Activated T-cell treated with anti-CD3 and anti-CD28 coated beads, Interleukin-2, amount 50 U/mL, for 24 hours (primary cell): Measurements from ENCODE around the gene NTRK2.

Source experiments
- DNase-seq: peaks from one replicate; pipeline ENCODE4 v3.0.0-alpha.2; 2020
- H3K27ac Mint-ChIP-seq: 2 replicates; pipeline ENCODE4 v1.8.0; 2020; ENCODE audit warnings: mild to moderate bottlenecking, mixed read lengths
- H3K27me3 Mint-ChIP-seq: 2 replicates; pipeline ENCODE4 v1.8.0; 2020; ENCODE audit warnings: mixed read lengths
- H3K36me3 Mint-ChIP-seq: 2 replicates; pipeline ENCODE4 v1.8.0; 2020; ENCODE audit warnings: low read depth, mixed read lengths
- H3K4me1 Mint-ChIP-seq: 2 replicates; pipeline ENCODE4 v1.8.0; 2020; ENCODE audit warnings: low read depth, mixed read lengths
- H3K4me3 Mint-ChIP-seq: 2 replicates; pipeline ENCODE4 v1.8.0; 2020; ENCODE audit warnings: mild to moderate bottlenecking, moderate library complexity, mixed read lengths
- H3K9me3 Mint-ChIP-seq: 2 replicates; pipeline ENCODE4 v1.8.0; 2020; ENCODE audit warnings: mixed read lengths

NTRK2 gene

DNA sequence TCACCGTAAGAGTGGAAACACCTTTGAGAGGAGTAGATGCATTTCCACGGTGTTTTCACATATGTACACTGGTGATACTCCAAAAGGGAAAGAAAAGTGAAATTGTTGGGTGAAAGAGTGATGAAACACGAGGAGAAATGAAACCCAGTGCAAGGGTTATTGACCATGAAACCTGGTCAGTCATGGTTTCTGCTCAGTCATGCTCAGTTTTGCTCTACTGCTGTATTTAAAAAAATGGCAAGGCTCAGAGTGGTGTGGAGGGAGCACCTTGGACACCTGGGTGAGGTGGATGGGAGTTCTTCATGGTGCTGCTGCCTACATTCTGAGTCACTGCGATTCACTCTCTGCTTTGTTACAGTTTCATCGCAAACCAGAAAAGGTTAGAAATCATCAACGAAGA lies 32.3 kb downstream of the NTRK2 start:
- H3K27me3 Mint-ChIP-seq, result peaks cover 12% of the 10 kb centered on the region
- no peaks in the 10 kb centered on the region for H3K36me3 Mint-ChIP-seq
- H3K4me1 Mint-ChIP-seq, result no peaks in the 10 kb centered on the region
- no peak overlapping the region for H3K4me3 Mint-ChIP-seq
- no peak overlapping the region for H3K27ac Mint-ChIP-seq
- H3K9me3 Mint-ChIP-seq, result no peaks in the 10 kb centered on the region
- DNase-seq, result no peak

DNA sequence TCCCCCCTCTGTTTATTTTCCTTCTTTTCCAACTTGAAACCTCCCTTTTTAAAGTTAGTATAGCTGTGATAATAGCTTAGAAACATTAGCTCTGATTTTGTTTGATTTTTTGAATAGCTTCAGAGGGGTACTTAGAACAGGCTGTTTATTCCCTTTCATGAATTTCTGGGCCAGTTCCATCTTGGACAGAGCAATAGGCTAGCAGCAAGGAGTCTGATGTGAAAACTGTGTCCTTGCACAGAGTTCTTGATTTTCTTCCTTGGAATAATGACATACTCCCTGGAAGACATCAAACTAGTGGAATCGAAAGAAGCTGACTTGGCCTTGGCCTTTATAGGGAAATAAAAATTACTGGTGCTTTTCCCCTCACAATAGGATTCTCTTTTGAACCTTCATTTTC lies 32.9 kb downstream of the NTRK2 start:
- H3K4me1 Mint-ChIP-seq, result no peaks in the 10 kb centered on the region
- no peak for DNase-seq
- no peaks in the 10 kb centered on the region for H3K9me3 Mint-ChIP-seq
- no peaks in the 10 kb centered on the region for H3K36me3 Mint-ChIP-seq
- no peak overlapping the region for H3K27ac Mint-ChIP-seq
- H3K27me3 Mint-ChIP-seq, result peaks cover 10% of the 10 kb centered on the region
- H3K4me3 Mint-ChIP-seq, result no peak overlapping the region

- no peaks in the 10 kb centered on the region for H3K36me3 Mint-ChIP-seq
- H3K4me1 Mint-ChIP-seq, result no peaks in the 10 kb centered on the region
- H3K27ac Mint-ChIP-seq, result no peak overlapping the region
- DNase-seq, result no peak
- H3K27me3 Mint-ChIP-seq, result peaks cover 10% of the 10 kb centered on the region
- H3K9me3 Mint-ChIP-seq, result no peaks in the 10 kb centered on the region
- H3K4me3 Mint-ChIP-seq, result no peak overlapping the region
These were observed 34.3 kb downstream of the NTRK2 start for GRCh38 chr9:84703793-84704192.

- Mint-ChIP-seq H3K4me1 (peaks cover 1% of the 10 kb centered on the region), H3K27ac (no peak overlapping the region), H3K36me3 (no peaks in the 10 kb centered on the region), H3K4me3 (no peak overlapping the region), H3K27me3 (peaks cover 6% of the 10 kb centered on the region), H3K9me3 (no peaks in the 10 kb centered on the region)
- no peak for DNase-seq
These were observed 35.6 kb downstream of the NTRK2 start for GRCh38 chr9:84705128-84705527.

DNA sequence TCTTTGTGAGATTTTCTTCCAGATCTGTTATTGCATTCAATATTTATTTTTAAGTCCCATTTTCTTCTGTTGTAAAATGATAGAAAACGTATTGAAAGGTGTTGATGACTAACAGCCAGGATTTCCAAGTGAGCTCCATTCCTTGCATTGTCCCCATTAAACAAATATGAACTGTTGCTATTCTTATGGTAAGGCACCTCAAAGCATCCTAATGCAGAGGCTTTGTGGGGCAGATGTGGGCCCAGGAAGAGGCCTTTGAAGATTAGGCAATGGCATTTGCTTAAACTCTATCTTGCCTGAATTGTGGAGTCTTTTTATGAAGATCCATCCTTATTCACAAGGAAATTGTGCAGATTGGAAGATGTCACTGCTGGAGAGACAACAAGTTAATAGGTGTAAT lies 38.9 kb downstream of the NTRK2 start:
- H3K27me3 Mint-ChIP-seq, result peaks cover 9% of the 10 kb centered on the region
- no peak overlapping the region for H3K4me3 Mint-ChIP-seq
- peaks cover 1% of the 10 kb centered on the region for H3K4me1 Mint-ChIP-seq
- no peaks in the 10 kb centered on the region for H3K9me3 Mint-ChIP-seq
- no peak for DNase-seq
- no peak overlapping the region for H3K27ac Mint-ChIP-seq
- H3K36me3 Mint-ChIP-seq, result no peaks in the 10 kb centered on the region

- Mint-ChIP-seq H3K9me3 (no peaks in the 10 kb centered on the region), H3K4me3 (no peak overlapping the region), H3K27me3 (peaks cover 9% of the 10 kb centered on the region), H3K36me3 (no peaks in the 10 kb centered on the region), H3K4me1 (peaks cover 1% of the 10 kb centered on the region), H3K27ac (no peak overlapping the region)
- no peak for DNase-seq
These were observed 39.5 kb downstream of the NTRK2 start for GRCh38 chr9:84709056-84709455.

- peaks cover 9% of the 10 kb centered on the region for H3K27me3 Mint-ChIP-seq
- H3K4me3 Mint-ChIP-seq, result no peak overlapping the region
- H3K4me1 Mint-ChIP-seq, result peaks cover 1% of the 10 kb centered on the region
- no peak for DNase-seq
- H3K36me3 Mint-ChIP-seq, result no peaks in the 10 kb centered on the region
- H3K27ac Mint-ChIP-seq, result no peak overlapping the region
- H3K9me3 Mint-ChIP-seq, result no peaks in the 10 kb centered on the region
These were observed 41.3 kb downstream of the NTRK2 start for GRCh38 chr9:84710701-84711397.

DNA sequence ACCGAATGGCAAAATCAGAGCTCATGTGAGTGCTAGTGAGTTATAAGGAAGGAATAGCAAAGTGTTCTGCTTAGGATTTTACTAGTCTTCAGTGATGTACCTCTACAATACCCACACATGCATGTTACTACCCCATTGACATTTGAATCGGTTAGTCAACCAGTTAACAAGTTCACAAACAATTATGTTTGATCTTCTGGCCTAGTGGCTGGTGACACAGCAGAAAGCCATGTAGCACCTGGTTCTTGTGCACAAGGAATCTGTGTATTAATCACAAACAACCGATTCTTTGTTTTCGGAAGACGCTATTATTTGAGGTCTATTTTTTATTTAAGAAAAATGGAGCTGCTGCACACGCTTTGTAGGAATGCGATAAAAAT lies 41.9 kb downstream of the NTRK2 start:
- H3K27ac Mint-ChIP-seq, result no peak overlapping the region
- H3K4me3 Mint-ChIP-seq, result no peak overlapping the region
- H3K36me3 Mint-ChIP-seq, result no peaks in the 10 kb centered on the region
- DNase-seq, result no peak
- no peaks in the 10 kb centered on the region for H3K9me3 Mint-ChIP-seq
- H3K4me1 Mint-ChIP-seq, result peaks cover 1% of the 10 kb centered on the region
- H3K27me3 Mint-ChIP-seq, result peaks cover 5% of the 10 kb centered on the region

- no peak for DNase-seq
- Mint-ChIP-seq H3K36me3 (no peaks in the 10 kb centered on the region), H3K4me1 (peaks cover 1% of the 10 kb centered on the region), H3K27me3 (peaks cover 5% of the 10 kb centered on the region), H3K27ac (no peak overlapping the region), H3K9me3 (no peaks in the 10 kb centered on the region), H3K4me3 (no peak overlapping the region)
These were observed 42.4 kb downstream of the NTRK2 start for GRCh38 chr9:84711936-84712335.

DNA sequence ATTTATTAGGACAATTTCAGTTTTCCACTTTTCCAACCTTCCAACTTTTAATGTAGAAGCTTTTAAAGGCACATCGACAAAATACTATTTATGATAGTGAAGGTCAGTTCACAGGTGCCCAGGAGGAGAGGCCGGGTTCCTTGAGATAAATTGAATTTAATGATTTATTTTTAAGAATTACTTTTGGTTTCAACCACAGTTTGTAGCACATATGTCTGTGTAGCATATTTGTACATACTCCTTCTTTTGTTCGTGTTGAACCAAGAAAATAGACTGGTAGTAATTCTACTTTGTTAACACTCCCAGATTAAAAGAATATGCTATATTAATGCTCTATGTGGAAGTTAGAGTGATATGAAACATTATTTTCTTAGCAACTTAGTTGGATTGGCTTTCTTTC lies 46.7 kb downstream of the NTRK2 start:
- no peaks in the 10 kb centered on the region for H3K36me3 Mint-ChIP-seq
- DNase-seq, result no peak
- peaks cover 5% of the 10 kb centered on the region for H3K9me3 Mint-ChIP-seq
- no peak overlapping the region for H3K4me3 Mint-ChIP-seq
- H3K27me3 Mint-ChIP-seq, result peaks cover 1% of the 10 kb centered on the region
- no peak overlapping the region for H3K27ac Mint-ChIP-seq
- no peaks in the 10 kb centered on the region for H3K4me1 Mint-ChIP-seq

- Mint-ChIP-seq H3K9me3 (peaks cover 5% of the 10 kb centered on the region), H3K27ac (no peak overlapping the region), H3K4me3 (no peak overlapping the region), H3K27me3 (no peaks in the 10 kb centered on the region), H3K4me1 (no peaks in the 10 kb centered on the region), H3K36me3 (no peaks in the 10 kb centered on the region)
- DNase-seq, result no peak
These were observed 48.9 kb downstream of the NTRK2 start for GRCh38 chr9:84718476-84718875.

DNA sequence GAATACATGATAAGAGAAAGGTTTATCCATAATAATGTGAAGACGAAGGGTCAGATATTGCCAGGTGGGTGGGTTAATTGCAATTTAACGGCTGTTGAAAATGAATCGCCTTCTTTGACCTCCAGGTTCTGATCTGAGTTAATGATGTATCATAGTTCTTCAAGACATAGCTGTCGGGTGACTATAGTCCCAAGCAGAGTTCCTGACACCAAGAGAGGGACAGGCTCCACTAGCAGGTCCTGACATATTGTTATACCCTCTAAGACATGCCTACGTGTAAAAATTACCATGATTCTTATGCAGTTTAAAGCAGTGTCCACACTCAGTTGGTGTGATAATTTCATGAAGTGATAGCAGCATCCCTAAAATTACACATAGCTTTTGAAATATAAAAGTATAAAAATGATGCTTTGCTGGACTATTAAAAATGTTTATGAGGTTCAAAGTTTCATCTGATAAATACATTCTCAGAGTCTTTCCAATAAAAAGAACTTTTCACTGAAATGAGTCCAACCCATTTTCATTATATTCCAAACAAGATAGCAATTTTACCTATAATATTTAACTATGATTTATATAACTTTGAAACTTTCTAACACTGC lies 53.0 kb downstream of the NTRK2 start:
- Mint-ChIP-seq H3K27me3 (no peaks in the 10 kb centered on the region), H3K9me3 (peaks cover 5% of the 10 kb centered on the region), H3K27ac (no peak overlapping the region), H3K36me3 (no peaks in the 10 kb centered on the region), H3K4me3 (no peak overlapping the region), H3K4me1 (no peaks in the 10 kb centered on the region)
- no peak for DNase-seq

DNA sequence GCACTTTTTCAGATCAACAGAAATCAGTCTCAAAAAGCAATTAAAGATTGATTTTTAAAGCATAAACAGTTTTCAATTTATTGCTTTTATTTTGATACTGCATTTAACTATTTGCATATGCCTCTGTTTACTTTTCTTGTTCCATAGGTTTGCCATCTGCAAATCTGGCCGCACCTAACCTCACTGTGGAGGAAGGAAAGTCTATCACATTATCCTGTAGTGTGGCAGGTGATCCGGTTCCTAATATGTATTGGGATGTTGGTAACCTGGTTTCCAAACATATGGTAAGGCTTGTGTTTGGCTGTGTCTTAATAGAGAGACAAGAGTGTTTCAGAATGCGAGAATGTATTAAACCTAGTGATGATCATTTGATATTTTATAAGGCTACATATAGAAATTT lies 53.9 kb downstream of the NTRK2 start:
- Mint-ChIP-seq H3K4me1 (no peaks in the 10 kb centered on the region), H3K4me3 (no peak overlapping the region), H3K9me3 (peaks cover 5% of the 10 kb centered on the region), H3K27me3 (no peaks in the 10 kb centered on the region), H3K27ac (no peak overlapping the region), H3K36me3 (no peaks in the 10 kb centered on the region)
- DNase-seq, result no peak

DNA sequence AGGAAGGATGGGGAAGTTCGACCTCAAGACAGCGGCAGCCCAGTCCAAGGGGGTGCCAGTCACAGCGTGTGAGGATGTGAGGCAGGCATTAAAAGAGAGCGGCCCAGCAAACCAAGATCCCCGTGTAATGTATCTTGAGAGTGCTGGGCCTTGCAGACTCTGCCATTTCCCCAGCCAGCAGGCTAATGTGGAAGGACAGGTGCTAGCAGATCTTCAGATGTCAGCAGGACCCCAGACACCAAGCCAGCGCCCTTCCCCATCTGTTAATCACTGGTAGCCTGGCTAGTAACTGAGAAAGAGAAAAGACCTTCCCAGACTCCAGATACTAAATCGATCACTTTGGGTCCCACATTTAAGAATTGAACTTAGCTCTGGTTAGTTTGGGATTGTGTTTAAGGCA lies 62.2 kb downstream of the NTRK2 start:
- DNase-seq, result no peak
- peaks cover 2% of the 10 kb centered on the region for H3K9me3 Mint-ChIP-seq
- no peaks in the 10 kb centered on the region for H3K27me3 Mint-ChIP-seq
- H3K36me3 Mint-ChIP-seq, result no peaks in the 10 kb centered on the region
- H3K4me3 Mint-ChIP-seq, result no peak overlapping the region
- H3K4me1 Mint-ChIP-seq, result no peaks in the 10 kb centered on the region
- no peak overlapping the region for H3K27ac Mint-ChIP-seq

GRCh38 chr9:84736081-84736480 lies 66.6 kb downstream of the NTRK2 start:
- Mint-ChIP-seq H3K27me3 (no peaks in the 10 kb centered on the region), H3K27ac (no peak overlapping the region), H3K9me3 (peaks cover 2% of the 10 kb centered on the region), H3K4me3 (no peak overlapping the region), H3K36me3 (no peaks in the 10 kb centered on the region), H3K4me1 (no peaks in the 10 kb centered on the region)
- no peak for DNase-seq

- Mint-ChIP-seq H3K4me3 (no peak overlapping the region), H3K27ac (no peak overlapping the region), H3K9me3 (peaks cover 2% of the 10 kb centered on the region), H3K4me1 (no peaks in the 10 kb centered on the region), H3K36me3 (no peaks in the 10 kb centered on the region), H3K27me3 (no peaks in the 10 kb centered on the region)
- no peak for DNase-seq
These were observed 67.0 kb downstream of the NTRK2 start for GRCh38 chr9:84736536-84736935.
